ENCODE data around the gene TTYH3.
"Not testable (repeated sequence)": the region's sequence is repeated elsewhere in the genome, so short reads cannot be mapped to it uniquely, and the experiment has no call there.

The TTYH3 gene

DNA sequence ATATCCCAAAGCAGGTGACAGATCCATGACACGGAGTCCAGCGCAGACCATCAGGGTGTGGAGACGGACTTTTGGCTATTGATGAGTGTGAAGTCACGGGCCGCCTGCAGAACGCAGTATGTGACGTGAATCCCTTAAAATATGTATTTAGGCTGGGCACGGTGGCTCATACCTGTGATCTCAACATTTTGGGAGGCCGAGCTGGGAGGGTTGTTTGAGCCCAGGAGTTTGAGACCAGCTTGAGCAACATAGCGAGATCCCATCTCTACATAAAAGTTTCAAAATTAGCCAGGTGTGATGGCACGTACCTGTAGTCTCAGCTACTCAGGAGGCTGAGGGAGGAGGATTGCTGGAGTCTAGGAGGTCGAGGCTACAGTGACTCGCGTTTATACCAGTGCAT lies 54.3 kb downstream of the TTYH3 start:
- Histone ChIP-seq H3K9me3 (ENCODE audit: control insufficient read depth, insufficient read depth, low read length) (no peaks in the 10 kb centered on the region), H3K4me3 (ENCODE audit: low read depth, low read length) (no peak overlapping the region), H3K9ac (ENCODE audit: low read depth, low read length) (no peak overlapping the region), H3K27ac (ENCODE audit: low read depth, low read length) (no peak overlapping the region), H3K4me1 (ENCODE audit: control insufficient read depth, insufficient read depth, low read length) (no peaks in the 10 kb centered on the region), H3K27me3 (ENCODE audit: control insufficient read depth, insufficient read depth, low read length) (peaks cover 32% of the 10 kb centered on the region), H3K36me3 (ENCODE audit: control insufficient read depth, insufficient read depth, low read length) (no peaks in the 10 kb centered on the region)

DNA sequence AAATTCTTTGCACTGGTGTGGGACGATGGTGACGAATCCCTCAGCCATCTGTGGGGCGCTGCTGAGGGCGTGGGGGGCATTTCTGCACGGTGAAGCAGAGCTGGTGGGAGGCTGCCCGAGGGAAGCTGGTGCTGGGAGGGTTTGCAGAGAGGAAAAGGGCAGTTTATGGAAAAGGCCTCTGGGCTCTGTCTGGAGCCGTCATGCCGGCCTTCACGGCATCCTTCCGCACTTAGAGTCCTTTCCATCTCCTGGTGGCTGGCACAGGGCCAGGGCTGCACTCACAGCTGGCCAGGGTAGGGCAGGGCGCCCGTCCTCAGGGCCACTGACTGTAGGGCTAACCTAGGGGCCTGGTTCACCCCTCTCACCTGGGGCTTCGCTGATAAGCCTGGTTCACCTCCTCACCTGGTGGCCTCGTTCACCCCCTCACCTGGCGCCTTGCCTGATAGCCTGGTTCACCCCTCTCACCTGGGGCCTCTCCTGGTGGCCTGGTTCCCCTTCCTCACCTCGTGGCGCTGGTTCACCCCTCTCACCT lies 55.6 kb downstream of the TTYH3 start:
- peak overlapping the region; percentile 33; the same call in 1 of the 2 replicates for H3K4me3 ChIP-seq (ENCODE audit: low read depth, low read length)
- no peaks in the 10 kb centered on the region for H3K4me1 ChIP-seq (ENCODE audit: control insufficient read depth, insufficient read depth, low read length)
- H3K27ac ChIP-seq (ENCODE audit: low read depth, low read length), result no peak overlapping the region
- no peaks in the 10 kb centered on the region for H3K36me3 ChIP-seq (ENCODE audit: control insufficient read depth, insufficient read depth, low read length)
- no peaks in the 10 kb centered on the region for H3K9me3 ChIP-seq (ENCODE audit: control insufficient read depth, insufficient read depth, low read length)
- peaks cover 32% of the 10 kb centered on the region for H3K27me3 ChIP-seq (ENCODE audit: control insufficient read depth, insufficient read depth, low read length)
- no peak overlapping the region for H3K9ac ChIP-seq (ENCODE audit: low read depth, low read length)

GRCh38 chr7:2687881-2688318 lies 56.1 kb downstream of the TTYH3 start, which contains the start of gene AMZ1:
TSS of gene AMZ1 (plus strand) at chr7:2688202. CDS start at chr7:2700452, 12,250 bp downstream.
- Histone ChIP-seq H3K27ac (ENCODE audit: low read depth, low read length) (no peak within 1 kb of the TSS), H3K27me3 (ENCODE audit: control insufficient read depth, insufficient read depth, low read length) (peaks cover 32% of the 10 kb centered on the region), H3K36me3 (ENCODE audit: control insufficient read depth, insufficient read depth, low read length) (no peaks in the 10 kb centered on the region), H3K4me3 (ENCODE audit: low read depth, low read length) (peak within 1 kb of the TSS; percentile 33; the same call in 1 of the 2 replicates), H3K4me1 (ENCODE audit: control insufficient read depth, insufficient read depth, low read length) (no peaks in the 10 kb centered on the region), H3K9ac (ENCODE audit: low read depth, low read length) (no peak within 1 kb of the TSS), H3K9me3 (ENCODE audit: control insufficient read depth, insufficient read depth, low read length) (no peaks in the 10 kb centered on the region)

- peak overlapping the region; percentile 33; the same call in 1 of the 2 replicates for H3K4me3 ChIP-seq (ENCODE audit: low read depth, low read length)
- H3K4me1 ChIP-seq (ENCODE audit: control insufficient read depth, insufficient read depth, low read length), result no peaks in the 10 kb centered on the region
- no peak overlapping the region for H3K27ac ChIP-seq (ENCODE audit: low read depth, low read length)
- H3K27me3 ChIP-seq (ENCODE audit: control insufficient read depth, insufficient read depth, low read length), result peaks cover 32% of the 10 kb centered on the region
- no peak overlapping the region for H3K9ac ChIP-seq (ENCODE audit: low read depth, low read length)
- no peaks in the 10 kb centered on the region for H3K9me3 ChIP-seq (ENCODE audit: control insufficient read depth, insufficient read depth, low read length)
- no peaks in the 10 kb centered on the region for H3K36me3 ChIP-seq (ENCODE audit: control insufficient read depth, insufficient read depth, low read length)
Observed at GRCh38 chr7:2688409-2689342, 56.9 kb downstream of the TTYH3 start.

- no peak overlapping the region for H3K9ac ChIP-seq (ENCODE audit: low read depth, low read length)
- H3K4me3 ChIP-seq (ENCODE audit: low read depth, low read length), result no peak overlapping the region
- H3K4me1 ChIP-seq (ENCODE audit: control insufficient read depth, insufficient read depth, low read length), result no peaks in the 10 kb centered on the region
Observed at GRCh38 chr7:2689343-2689847, 57.6 kb downstream of the TTYH3 start.

DNA sequence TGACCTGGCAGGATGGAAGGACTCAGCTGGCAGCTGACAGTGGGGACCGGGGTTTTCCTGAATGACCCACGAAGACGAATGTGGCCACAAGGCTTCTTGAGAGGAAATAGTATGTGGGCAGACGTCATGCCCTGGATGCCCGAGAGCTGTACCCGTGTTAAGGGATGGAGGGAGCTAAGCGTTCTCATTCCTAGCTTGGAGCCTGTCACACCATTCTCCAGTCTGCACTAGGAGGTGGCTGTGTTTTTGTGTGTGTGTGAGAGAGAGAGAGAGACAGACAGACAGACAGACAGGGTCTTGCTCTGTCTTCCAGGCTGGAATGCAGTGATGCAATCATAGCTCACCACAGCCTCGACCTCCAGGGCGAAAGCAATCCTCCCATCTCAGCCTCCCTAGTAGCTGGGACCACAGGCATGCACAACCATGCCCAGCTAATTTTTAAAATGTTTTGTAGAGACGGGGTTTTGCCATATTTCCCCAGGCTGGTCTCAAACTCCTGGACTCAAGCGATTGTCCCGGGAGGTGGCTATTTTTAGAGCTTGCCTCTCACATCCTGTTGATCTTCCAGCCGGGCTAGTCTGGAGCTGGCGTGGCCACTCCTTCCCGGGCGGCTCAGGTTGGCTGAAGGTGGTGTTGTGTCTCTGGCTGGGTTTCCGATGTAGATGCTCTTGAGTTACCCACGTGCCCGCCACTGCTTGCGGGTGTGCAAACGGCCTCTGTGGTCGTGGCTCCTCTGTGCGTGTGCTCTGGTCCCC lies 58.3 kb downstream of the TTYH3 start:
- H3K27ac ChIP-seq (ENCODE audit: low read depth, low read length), result no peak overlapping the region
- H3K27me3 ChIP-seq (ENCODE audit: control insufficient read depth, insufficient read depth, low read length), result peaks cover 32% of the 10 kb centered on the region
- H3K9ac ChIP-seq (ENCODE audit: low read depth, low read length), result no peak overlapping the region
- H3K4me3 ChIP-seq (ENCODE audit: low read depth, low read length), result no peak overlapping the region
- no peaks in the 10 kb centered on the region for H3K36me3 ChIP-seq (ENCODE audit: control insufficient read depth, insufficient read depth, low read length)
- no peaks in the 10 kb centered on the region for H3K9me3 ChIP-seq (ENCODE audit: control insufficient read depth, insufficient read depth, low read length)
- no peaks in the 10 kb centered on the region for H3K4me1 ChIP-seq (ENCODE audit: control insufficient read depth, insufficient read depth, low read length)

More at GRCh38 chr7:2689343-2689847, 57.6 kb downstream of the TTYH3 start:
- Histone ChIP-seq H3K36me3 (ENCODE audit: control insufficient read depth, insufficient read depth, low read length) (no peaks in the 10 kb centered on the region), H3K27ac (ENCODE audit: low read depth, low read length) (no peak overlapping the region), H3K27me3 (ENCODE audit: control insufficient read depth, insufficient read depth, low read length) (peaks cover 32% of the 10 kb centered on the region), H3K9me3 (ENCODE audit: control insufficient read depth, insufficient read depth, low read length) (no peaks in the 10 kb centered on the region)

GRCh38 chr7:2691011-2691707 lies 59.4 kb downstream of the TTYH3 start:
- Histone ChIP-seq H3K9me3 (ENCODE audit: control insufficient read depth, insufficient read depth, low read length) (no peaks in the 10 kb centered on the region), H3K36me3 (ENCODE audit: control insufficient read depth, insufficient read depth, low read length) (no peaks in the 10 kb centered on the region), H3K27me3 (ENCODE audit: control insufficient read depth, insufficient read depth, low read length) (peaks cover 32% of the 10 kb centered on the region), H3K4me3 (ENCODE audit: low read depth, low read length) (no peak overlapping the region), H3K27ac (ENCODE audit: low read depth, low read length) (no peak overlapping the region), H3K4me1 (ENCODE audit: control insufficient read depth, insufficient read depth, low read length) (no peaks in the 10 kb centered on the region), H3K9ac (ENCODE audit: low read depth, low read length) (no peak overlapping the region)

DNA sequence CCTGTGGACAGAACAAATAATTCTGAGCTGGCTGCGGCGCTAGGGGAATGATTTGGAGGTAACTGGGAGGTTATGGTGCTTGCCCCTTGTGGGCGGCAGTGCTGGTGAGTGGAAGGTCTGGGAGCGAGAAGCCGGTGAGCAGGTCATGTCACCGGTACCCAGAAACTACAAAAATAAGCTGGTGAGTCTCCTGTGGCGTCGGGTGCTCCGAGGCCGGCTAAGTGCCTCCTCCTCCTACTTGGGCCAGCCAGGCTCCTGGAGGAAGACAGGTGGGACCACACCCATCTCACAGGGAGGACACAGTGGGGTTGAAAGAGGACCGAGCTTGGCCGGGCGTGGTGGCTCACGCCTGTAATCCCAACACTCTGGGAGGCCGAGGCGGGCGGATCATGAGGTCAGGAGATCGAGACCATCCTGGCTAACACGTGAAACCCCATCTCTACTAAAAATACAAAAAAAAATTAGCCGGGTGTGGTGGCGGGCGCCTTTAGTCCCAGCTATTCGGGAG lies 60.2 kb downstream of the TTYH3 start:
- not testable (repeated sequence) for H3K9me3 ChIP-seq (ENCODE audit: control insufficient read depth, insufficient read depth, low read length); H3K4me3 ChIP-seq (ENCODE audit: low read depth, low read length); H3K27ac ChIP-seq (ENCODE audit: low read depth, low read length); H3K9ac ChIP-seq (ENCODE audit: low read depth, low read length); H3K4me1 ChIP-seq (ENCODE audit: control insufficient read depth, insufficient read depth, low read length); H3K36me3 ChIP-seq (ENCODE audit: control insufficient read depth, insufficient read depth, low read length)
- H3K27me3 ChIP-seq (ENCODE audit: control insufficient read depth, insufficient read depth, low read length), result peaks cover 31% of the 10 kb centered on the region

DNA sequence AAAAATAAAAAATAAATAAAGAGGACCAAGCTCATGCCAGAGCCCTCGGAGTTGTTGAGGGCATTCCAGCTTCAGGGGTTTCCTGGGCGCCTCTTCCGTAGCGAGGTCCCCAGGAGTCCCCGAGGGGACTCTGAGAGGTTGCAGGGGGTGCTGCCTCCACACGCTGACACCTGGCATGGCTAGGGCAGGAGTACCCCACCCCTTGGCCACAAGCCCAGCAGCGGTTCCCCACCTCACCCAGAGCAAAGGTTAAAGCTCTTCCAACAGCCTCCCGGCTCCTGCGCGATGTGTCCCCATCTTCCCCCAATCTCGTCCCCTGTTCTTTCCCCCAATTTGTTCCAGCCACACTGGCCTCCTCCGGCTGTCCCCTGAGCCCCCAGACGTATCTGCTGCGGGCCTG lies 60.8 kb downstream of the TTYH3 start:
- Histone ChIP-seq H3K4me3 (ENCODE audit: low read depth, low read length) (no peak overlapping the region), H3K9ac (ENCODE audit: low read depth, low read length) (no peak overlapping the region), H3K27me3 (ENCODE audit: control insufficient read depth, insufficient read depth, low read length) (peaks cover 26% of the 10 kb centered on the region), H3K4me1 (ENCODE audit: control insufficient read depth, insufficient read depth, low read length) (no peaks in the 10 kb centered on the region), H3K36me3 (ENCODE audit: control insufficient read depth, insufficient read depth, low read length) (no peaks in the 10 kb centered on the region), H3K27ac (ENCODE audit: low read depth, low read length) (no peak overlapping the region), H3K9me3 (ENCODE audit: control insufficient read depth, insufficient read depth, low read length) (no peaks in the 10 kb centered on the region)

GRCh38 chr7:2693420-2694121 lies 61.8 kb downstream of the TTYH3 start:
- not testable (repeated sequence) for H3K4me1 ChIP-seq (ENCODE audit: control insufficient read depth, insufficient read depth, low read length)

More at GRCh38 chr7:2693420-2694121, 61.8 kb downstream of the TTYH3 start:
- not testable (repeated sequence) for H3K9ac ChIP-seq (ENCODE audit: low read depth, low read length); H3K9me3 ChIP-seq (ENCODE audit: control insufficient read depth, insufficient read depth, low read length); H3K27ac ChIP-seq (ENCODE audit: low read depth, low read length); H3K4me3 ChIP-seq (ENCODE audit: low read depth, low read length); H3K36me3 ChIP-seq (ENCODE audit: control insufficient read depth, insufficient read depth, low read length)
- H3K27me3 ChIP-seq (ENCODE audit: control insufficient read depth, insufficient read depth, low read length), result peaks cover 16% of the 10 kb centered on the region

All from HUES48 (cell line).